Measurements from ENCODE around the gene FAM222A.

The FAM222A gene

DNA sequence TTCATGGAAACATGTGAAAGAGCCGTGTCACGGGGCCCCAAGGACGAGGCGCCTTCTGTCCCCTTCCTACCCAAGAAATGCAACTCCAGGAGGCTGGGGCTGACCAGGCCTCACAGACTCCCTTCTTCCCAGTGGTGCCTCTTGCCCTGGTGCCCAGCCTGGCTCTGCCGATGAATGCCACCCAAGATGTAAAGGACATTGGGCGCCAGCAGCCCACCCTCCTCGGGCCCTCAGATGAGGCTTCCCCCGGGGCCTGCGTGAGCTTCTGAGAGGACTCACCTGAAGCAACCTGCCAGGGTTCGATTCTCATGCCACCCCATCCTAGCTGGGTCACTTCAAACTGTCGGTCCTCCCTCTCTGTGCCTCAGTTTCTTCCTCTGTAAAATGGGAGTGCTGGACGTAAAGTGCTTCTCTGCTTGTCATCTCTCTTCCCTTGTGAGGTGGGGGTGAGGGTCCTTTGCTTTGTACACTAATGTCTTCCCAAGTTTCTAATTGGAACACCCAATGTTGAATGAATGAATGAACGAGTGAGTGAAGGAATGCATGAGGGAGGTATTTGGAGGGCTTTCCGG, 10.8 kb downstream of the FAM222A start:
- Histone ChIP-seq H3K4me3 (no peak overlapping the region), H3K4me2 (no peak overlapping the region), H3K27me3 (peaks cover 2% of the 10 kb centered on the region; the same call in 1 of the 2 replicates), H3K27ac (no peak overlapping the region), H3K36me3 (no peaks in the 10 kb centered on the region), H3K9ac (no peak overlapping the region), H3K4me1 (no peaks in the 10 kb centered on the region), H3K9me3 (no peaks in the 10 kb centered on the region), H4K20me1 (peaks cover 33% of the 10 kb centered on the region; the same call in 1 of the 2 replicates)
- no peak for TF ChIP-seq Cebpa-rat (IDR thresholded peaks at IDR 0.05)

DNA sequence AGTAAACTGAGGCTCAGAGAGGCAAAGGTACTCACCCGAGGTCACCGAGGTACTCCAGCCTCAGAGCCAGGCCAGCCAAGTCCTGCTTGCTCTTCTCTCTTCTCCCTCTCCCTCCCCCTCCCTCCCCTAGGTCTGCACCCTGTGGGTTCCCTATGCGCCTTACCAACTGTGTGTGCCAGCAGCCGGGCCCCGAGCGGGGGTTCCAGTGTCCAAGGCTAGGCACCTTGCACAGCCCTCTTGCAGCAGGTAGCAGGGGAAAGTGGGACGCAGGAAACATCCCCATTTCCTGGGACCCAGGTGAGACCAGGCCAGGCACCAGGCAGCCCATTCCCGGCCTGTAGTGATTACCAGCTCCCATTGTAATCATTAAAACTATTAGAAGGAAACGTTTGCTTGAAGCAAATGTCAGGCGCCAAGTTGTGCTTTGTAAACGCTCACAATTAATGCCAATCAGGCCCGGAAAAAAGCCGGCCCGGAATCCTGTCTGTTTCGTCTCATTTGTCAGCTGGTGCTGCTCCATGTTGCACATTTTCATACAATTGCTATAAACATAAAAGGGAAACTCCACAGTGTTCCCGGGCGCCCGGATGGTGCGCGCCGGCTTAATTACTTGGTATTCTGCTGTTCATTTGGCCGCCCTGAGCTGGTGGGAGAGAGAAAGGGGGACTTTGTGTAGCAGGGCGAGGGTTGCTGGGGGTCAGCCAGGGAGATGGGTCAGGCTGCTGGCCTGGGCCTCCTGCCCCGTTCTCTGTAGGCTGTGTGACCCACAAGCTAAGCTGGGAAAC, 11.9 kb downstream of the FAM222A start:
- H3K36me3 ChIP-seq, result no peaks in the 10 kb centered on the region
- no peak overlapping the region for H3K4me3 ChIP-seq
- no peaks in the 10 kb centered on the region for H3K27me3 ChIP-seq
- no peak for TF ChIP-seq Cebpa-rat (IDR thresholded peaks at IDR 0.05)
- no peak overlapping the region for H3K27ac ChIP-seq
- no peaks in the 10 kb centered on the region for H3K9me3 ChIP-seq
- no peak overlapping the region for H3K4me2 ChIP-seq
- no peak overlapping the region for H3K9ac ChIP-seq
- peaks cover 23% of the 10 kb centered on the region; the same call in 1 of the 2 replicates for H4K20me1 ChIP-seq
- peaks cover 5% of the 10 kb centered on the region for H3K4me1 ChIP-seq

DNA sequence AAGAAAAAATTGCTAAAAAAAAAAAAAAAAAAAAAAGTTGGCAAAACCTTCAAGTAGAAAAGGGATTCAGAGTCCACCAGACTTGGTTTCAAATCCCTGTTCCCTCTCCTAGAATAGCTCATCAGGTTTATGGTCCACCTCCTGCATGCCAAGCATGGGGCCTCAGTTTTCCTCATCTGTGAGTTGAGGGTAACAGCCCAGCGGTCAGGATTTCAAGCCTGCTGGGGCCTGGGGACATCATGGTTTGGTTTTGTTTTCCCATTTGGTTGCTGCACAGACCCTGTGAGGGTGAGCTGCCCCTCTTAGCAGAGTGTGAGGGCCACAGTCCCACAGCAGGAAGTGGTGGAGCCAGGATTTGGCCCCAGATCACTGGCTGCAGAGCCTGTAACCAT, 12.5 kb downstream of the FAM222A start:
- no peaks in the 10 kb centered on the region for H3K9me3 ChIP-seq
- peaks cover 11% of the 10 kb centered on the region for H3K4me1 ChIP-seq
- no peak overlapping the region for H3K4me2 ChIP-seq
- H3K36me3 ChIP-seq, result no peaks in the 10 kb centered on the region
- H3K9ac ChIP-seq, result no peak overlapping the region
- peaks cover 21% of the 10 kb centered on the region; the same call in 1 of the 2 replicates for H4K20me1 ChIP-seq
- no peak overlapping the region for H3K27ac ChIP-seq
- H3K27me3 ChIP-seq, result no peaks in the 10 kb centered on the region
- no peak for TF ChIP-seq Cebpa-rat (IDR thresholded peaks at IDR 0.05)
- no peak overlapping the region for H3K4me3 ChIP-seq

DNA sequence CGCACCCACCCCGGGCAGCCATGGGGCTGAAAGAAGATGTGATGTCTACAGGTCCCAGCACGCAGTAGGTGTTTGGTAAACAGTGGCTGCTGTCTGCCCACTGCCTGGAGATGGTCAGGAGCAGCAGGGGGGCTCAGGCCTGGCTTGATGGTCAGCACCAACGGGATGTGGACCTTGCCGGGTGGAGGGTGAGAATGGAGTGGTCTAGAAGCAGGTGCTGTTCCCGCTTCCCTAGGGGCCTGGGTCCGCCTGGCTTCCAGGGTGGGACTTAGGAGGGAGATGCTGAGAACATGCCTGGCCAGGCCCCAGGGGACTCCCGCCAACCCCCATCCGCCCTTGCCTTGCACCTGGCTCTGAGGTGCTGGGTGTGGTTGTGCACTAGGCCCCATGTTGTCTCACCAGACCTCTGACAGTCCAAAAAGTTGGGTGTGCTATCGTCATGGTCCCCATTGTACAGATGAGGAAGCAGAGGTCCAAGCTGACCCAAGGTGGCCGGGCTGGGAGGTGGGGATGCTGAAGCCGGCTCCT, 12.9 kb downstream of the FAM222A start:
- peaks cover 12% of the 10 kb centered on the region for H3K4me1 ChIP-seq
- H3K27me3 ChIP-seq, result no peaks in the 10 kb centered on the region
- H3K9me3 ChIP-seq, result no peaks in the 10 kb centered on the region
- no peaks in the 10 kb centered on the region for H3K36me3 ChIP-seq
- TF ChIP-seq Cebpa-rat (IDR thresholded peaks at IDR 0.05), result no peak
- H3K4me2 ChIP-seq, result no peak overlapping the region
- no peak overlapping the region for H3K27ac ChIP-seq
- H3K4me3 ChIP-seq, result no peak overlapping the region
- peaks cover 24% of the 10 kb centered on the region; the same call in 1 of the 2 replicates for H4K20me1 ChIP-seq
- H3K9ac ChIP-seq, result no peak overlapping the region

DNA sequence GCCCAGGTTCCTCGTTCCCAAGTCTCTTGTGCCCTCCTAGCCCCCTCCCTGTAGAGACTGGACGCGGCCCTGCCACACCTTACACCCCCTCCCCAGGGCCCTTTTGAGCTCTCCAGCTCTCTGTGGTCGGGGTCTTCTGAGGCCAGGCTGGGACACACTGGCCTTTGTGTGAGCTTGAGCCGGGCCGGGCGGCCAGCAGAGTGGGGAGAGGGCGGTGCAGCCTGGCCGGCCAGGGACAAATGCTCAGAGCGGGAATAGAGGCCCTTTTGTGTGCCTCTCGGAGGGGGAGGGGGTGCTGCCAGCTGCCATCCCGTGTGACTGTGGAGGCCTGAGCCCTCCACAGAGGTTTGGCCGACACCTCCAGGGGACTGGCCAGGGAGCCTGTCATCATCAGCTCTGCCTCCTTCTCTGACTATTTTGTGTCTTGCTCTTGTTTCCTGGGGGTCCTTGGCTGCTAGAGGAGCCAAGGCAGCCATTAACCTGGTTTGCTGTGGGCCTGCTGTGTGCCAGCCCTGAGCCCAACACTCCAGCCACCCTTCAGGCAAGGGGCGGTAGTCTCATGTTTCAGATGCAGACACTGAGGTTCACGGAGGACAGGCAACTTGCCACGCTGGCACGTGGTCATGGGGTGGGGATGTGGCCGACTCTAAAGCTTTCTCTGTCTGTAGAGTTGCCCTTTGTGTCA, 13.6 kb downstream of the FAM222A start:
- Histone ChIP-seq H3K9ac (no peak overlapping the region), H4K20me1 (peaks cover 31% of the 10 kb centered on the region; the same call in 1 of the 2 replicates), H3K4me2 (no peak overlapping the region), H3K4me1 (peaks cover 12% of the 10 kb centered on the region), H3K27ac (no peak overlapping the region), H3K36me3 (no peaks in the 10 kb centered on the region), H3K4me3 (no peak overlapping the region), H3K27me3 (no peaks in the 10 kb centered on the region), H3K9me3 (no peaks in the 10 kb centered on the region)
- TF ChIP-seq Cebpa-rat (IDR thresholded peaks at IDR 0.05), result no peak

DNA sequence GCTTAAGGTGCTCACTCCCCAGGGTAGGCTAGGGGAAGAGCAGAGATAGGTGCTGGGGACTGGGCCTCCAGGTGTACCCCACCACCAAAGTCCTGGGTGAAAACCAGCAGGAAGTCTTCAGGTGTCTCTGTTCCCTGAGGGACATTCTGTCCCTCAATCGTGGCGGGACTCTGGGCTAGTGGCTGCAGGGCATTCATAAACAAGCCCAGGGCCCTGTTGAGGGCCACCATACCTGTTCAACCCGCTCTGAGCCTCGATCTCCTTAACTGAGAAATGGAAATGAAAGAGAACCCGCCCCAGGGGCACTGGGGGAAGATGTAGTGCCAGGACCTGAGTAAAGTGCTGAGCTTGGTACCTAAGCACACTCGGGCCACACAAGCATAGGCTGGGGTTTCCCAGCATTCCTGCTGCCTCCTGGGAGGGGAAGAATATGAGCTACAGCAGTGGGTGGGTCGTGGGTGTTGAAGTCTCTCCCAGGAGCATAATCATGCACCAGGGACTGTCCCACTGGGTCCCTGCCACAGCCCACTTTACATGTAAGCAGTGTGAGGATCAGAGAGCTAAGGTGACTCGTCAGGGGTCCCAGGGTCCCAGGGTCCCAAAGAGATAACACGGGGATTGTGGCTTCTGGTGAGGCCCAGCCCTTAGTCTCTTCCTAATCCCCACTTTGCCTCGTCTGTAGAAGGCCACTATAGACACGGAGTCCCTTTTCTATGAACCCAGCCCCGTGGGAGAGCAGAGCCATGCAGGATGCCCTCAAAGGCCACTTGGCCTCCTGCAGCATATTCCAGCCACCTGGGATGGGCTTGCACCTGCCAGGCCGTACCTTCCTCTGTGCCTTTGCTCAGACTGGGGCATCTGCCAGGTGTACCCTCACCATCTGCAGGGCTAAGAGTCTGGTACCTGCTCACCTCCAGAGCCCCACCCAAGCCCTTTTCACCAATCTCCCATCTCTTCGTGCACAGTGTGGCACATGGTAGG, 14.4 kb downstream of the FAM222A start:
- Histone ChIP-seq H4K20me1 (peaks cover 39% of the 10 kb centered on the region; the same call in 1 of the 2 replicates), H3K9ac (no peak overlapping the region), H3K27me3 (no peaks in the 10 kb centered on the region), H3K4me1 (peaks cover 12% of the 10 kb centered on the region), H3K27ac (no peak overlapping the region), H3K4me2 (no peak overlapping the region), H3K36me3 (no peaks in the 10 kb centered on the region), H3K9me3 (no peaks in the 10 kb centered on the region), H3K4me3 (no peak overlapping the region)
- TF ChIP-seq Cebpa-rat (IDR thresholded peaks at IDR 0.05), result no peak

DNA sequence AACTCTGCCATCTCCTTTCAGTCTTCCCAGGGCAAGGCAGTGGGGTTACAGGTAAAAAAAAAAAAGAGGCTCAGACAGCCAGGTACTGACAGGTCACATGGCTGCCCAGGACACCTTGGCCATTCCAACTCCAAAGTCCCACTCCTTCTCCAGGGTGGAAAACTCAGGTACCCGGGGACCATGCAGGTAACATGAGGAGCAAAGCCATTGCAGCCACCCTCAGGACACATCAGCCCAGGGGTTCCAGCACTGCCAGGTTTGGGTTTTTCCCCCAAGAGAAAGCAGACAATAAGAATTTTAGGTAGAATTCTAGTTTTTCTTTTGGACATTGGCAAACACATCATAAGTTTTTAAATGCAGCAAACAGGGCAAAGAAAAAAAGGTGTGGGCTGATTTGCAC, 15.3 kb downstream of the FAM222A start:
- Histone ChIP-seq H3K4me3 (no peak overlapping the region), H3K36me3 (no peaks in the 10 kb centered on the region), H3K4me1 (peaks cover 13% of the 10 kb centered on the region), H3K27ac (no peak overlapping the region), H3K4me2 (no peak overlapping the region), H4K20me1 (peaks cover 39% of the 10 kb centered on the region; the same call in 1 of the 2 replicates), H3K27me3 (no peaks in the 10 kb centered on the region), H3K9ac (no peak overlapping the region), H3K9me3 (no peaks in the 10 kb centered on the region)
- no peak for TF ChIP-seq Cebpa-rat (IDR thresholded peaks at IDR 0.05)

DNA sequence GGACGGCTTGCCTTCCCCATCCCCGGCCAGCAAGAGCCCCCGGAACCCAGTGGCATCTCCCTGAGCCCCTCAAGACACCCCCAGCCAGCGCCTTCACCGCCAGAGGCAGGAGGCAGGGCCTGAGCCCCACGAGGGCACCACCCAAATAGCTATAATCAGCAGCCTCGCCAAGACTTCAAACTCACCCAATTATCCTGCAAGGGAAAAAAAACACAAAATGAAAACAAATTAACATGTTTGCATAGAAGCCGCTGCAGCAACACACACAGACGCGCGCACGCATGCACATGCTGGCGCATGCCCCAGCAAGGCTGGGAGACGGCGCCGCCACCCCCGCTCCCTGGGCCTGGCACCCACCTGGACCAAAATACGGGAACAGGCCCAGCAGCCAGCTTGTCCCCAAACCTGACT, 15.8 kb downstream of the FAM222A start:
- Histone ChIP-seq H3K27me3 (no peaks in the 10 kb centered on the region), H3K27ac (no peak overlapping the region)

DNA sequence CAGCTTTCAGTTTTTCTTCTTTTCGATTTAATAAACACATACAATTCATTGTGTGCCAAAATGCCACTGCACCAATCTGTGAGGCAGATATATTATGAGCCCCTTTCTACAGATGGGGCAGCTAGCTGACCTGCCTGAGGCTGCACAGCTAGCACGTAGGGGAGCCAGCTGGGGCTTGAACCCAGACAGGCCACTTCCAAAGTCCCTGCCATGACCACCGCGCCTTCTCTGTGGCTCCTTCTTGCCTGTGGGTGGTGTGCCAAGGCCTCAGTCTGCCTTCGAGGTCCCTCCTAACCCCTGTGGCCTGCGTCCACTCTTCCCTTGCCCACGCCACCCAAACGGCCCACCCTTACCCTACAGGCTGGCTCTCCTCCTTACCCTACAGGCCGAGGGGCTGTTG, 16.2 kb downstream of the FAM222A start:
- TF ChIP-seq Cebpa-rat (IDR thresholded peaks at IDR 0.05), result no peak
- Histone ChIP-seq H3K36me3 (no peaks in the 10 kb centered on the region), H3K27ac (no peak overlapping the region)

More for the DNA sequence above, 15.8 kb downstream of the FAM222A start:
- Histone ChIP-seq H3K4me3 (no peak overlapping the region), H3K9ac (no peak overlapping the region), H4K20me1 (peaks cover 39% of the 10 kb centered on the region; the same call in 1 of the 2 replicates), H3K36me3 (no peaks in the 10 kb centered on the region), H3K4me1 (peaks cover 17% of the 10 kb centered on the region), H3K4me2 (no peak overlapping the region), H3K9me3 (no peaks in the 10 kb centered on the region)
- no peak for TF ChIP-seq Cebpa-rat (IDR thresholded peaks at IDR 0.05)

More for the DNA sequence above, 16.2 kb downstream of the FAM222A start:
- peaks cover 18% of the 10 kb centered on the region for H3K4me1 ChIP-seq
- no peak overlapping the region for H3K4me3 ChIP-seq
- H3K9me3 ChIP-seq, result no peaks in the 10 kb centered on the region
- no peak overlapping the region for H3K9ac ChIP-seq
- H3K4me2 ChIP-seq, result no peak overlapping the region
- H3K27me3 ChIP-seq, result no peaks in the 10 kb centered on the region
- peaks cover 43% of the 10 kb centered on the region; the same call in 1 of the 2 replicates for H4K20me1 ChIP-seq

All from BLaER1 (cell line).